ENCODE measurements around the gene HMGB4. TPM values are rescaled to one million over a fixed set of nuclear protein-coding genes. Genes with fewer than 3 reads are reported as not detected.

Gene HMGB4
- total RNA-seq: not detected in 2 replicates

GRCh38 chr1:33863779-33864178, at the start of gene HMGB4:
Gene HMGB4, plus strand, starts transcription at chr1:33864079. Its CDS starts 113 bp downstream, at chr1:33864192.

